Smooth muscle cell of the brain vasculature (primary cell): ENCODE measurements around the gene CADPS.

Experiments used
- DNase-seq: peaks from one replicate; pipeline ENCODE4 v3.0.0-alpha.2; 2012; ENCODE audit warnings: low read depth, low spot score

CADPS gene

DNA sequence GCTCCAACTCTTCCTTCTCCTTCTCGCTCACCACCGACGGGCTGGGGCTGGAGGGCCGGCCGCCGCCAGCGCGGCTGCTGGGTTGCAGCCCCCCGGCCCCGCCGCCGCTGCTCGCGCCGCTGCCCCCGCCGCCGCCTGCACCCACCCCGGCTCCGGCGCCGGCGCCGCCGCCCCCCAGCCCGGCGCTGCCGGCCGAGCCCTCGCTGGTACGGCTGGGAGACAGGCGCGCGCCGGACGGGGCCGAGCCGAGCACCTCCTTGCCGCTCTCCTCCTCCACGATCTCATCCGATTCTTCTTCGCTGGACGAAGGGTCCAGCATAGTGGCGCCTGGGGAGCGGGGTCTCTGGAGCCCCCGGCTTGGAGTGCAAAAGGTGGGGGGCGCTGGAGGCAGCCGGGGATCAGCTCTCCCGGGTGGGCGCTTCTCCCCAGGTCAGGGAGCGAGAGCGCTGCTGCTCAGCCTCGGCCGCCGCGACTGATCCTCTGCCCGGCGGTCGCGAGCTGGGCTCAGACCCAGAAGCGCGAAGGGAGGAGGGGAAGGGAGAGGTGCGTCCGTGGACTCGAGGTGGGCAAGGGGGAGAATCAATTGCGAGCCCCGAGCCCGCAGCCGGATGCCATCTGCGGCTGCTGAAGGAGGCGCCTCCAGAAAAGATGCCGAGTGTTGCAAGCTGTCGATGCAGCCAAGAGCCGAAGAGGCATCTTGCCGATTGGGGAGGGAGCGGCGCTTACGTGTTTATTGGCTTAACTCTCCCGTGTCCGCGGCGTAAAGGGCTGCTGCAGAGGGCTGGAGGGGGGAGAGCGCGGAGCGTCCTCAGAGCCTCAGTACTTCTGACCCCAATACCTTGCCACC, at the start of gene CADPS:
CADPS (minus strand) TSS at position 706 of the 847 bp plus-strand sequence; CDS start at position 319, 387 bp downstream.
- no peak for DNase-seq

GRCh38 chr3:62923066-62923465, 47.9 kb upstream of the CADPS start:
- DNase-seq = no peak

DNA sequence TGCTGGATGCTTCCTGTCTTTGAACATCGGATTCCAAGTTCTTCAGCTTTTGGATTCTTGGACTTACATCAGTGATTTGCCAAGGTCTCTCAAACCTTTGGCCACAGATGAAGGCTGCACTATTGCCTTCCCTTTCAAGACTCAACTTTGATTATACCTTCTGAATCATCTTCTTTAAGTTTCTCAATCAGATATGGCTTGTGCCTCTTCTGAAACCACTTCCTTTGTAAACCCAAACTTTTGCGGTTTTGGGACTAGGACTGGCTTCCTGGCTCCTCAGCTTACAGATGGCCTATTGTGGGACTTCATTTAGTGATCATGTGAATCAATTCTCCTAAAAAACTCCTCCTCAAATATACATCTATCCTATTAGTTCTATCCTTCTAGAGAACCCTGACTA, 47.1 kb upstream of the CADPS start:
- DNase-seq = no peak

DNA sequence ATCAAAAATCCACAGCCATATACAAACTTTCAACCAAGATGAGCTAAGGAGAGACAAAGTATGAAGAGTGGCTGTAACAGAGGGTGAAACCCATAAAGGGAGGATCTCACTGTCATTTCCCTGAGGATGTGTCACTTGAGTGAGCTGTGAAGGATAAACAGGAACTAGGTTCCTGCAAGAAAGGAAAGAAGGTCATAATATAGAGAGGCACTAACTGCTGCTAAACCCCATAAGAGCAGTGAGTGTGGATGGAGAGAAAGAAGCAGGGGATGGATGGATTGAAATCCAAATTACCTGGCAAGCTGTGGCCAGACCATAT, 45.2 kb upstream of the CADPS start:
- no peak for DNase-seq

- DNase-seq = no peak
Measured at GRCh38 chr3:62919784-62920465, 44.7 kb upstream of the CADPS start.

GRCh38 chr3:62918777-62919176, 43.6 kb upstream of the CADPS start:
- DNase-seq = no peak

- no peak for DNase-seq
Measured at GRCh38 chr3:62918131-62918530, 42.9 kb upstream of the CADPS start.

DNA sequence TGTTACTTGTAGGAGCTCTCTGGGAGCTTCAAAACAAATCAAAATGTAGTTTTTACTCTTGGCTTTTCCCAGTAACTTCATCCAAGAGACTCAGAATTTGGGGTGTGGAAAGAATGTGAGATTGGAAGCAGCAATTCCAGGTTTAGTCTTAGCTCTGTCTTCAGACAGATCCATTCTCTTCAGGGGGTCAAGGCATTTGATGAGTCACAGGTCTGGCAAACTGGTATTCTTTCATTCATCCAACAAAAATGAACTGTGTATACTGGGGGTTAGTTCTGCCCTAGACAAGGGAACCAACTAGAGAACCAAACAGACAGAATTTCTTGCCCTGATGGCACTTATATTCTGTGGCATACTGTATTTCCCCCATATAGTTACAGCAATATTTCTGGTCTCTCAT, 36.3 kb upstream of the CADPS start:
- DNase-seq = no peak

DNA sequence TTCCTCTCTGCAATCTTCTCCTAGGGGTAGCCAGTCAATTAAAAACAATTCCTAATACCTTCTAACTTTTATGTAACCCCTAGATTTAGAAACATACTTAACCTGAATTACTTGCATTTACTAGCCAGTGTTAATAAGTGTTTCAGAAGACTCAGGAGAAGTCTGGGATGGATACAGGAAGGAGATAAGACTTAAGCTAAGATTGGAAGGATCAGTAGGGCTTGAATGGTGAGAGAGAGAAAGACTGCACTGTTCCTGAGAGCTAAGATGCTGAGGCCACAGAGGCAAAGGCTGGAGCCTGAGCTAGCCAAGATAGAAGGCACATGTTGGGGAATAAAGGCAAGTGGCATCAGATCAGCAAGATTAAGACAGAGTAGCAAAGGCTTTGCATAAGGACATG, 30.1 kb upstream of the CADPS start:
- no peak for DNase-seq

- no peak for DNase-seq
Measured at GRCh38 chr3:62898530-62899496, 23.6 kb upstream of the CADPS start.

- DNase-seq = no peak
Measured at GRCh38 chr3:62895901-62896300, 20.7 kb upstream of the CADPS start.

GRCh38 chr3:62892951-62893350, 17.7 kb upstream of the CADPS start:
- no peak for DNase-seq

GRCh38 chr3:62892045-62892444, 16.8 kb upstream of the CADPS start:
- no peak for DNase-seq

DNA sequence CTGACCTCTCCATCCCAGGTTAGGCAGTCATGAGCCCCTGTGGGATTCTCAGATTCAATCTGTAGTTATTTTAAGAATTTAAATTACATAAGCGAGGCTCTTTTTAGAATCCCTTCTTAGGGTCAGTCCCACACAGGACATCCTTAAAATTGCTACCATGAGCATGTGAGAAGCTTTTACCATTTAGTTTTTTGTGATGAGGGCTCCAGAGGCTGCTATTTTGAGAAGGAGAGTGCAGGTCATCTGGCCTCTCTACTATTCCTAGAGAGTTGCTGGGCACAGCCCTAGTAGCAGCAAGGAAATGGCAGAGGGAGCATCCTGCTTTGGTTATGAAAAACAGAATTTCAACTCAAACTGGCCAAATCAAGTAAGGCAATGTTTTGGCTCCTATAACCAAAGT, 13.6 kb upstream of the CADPS start:
- DNase-seq = no peak

GRCh38 chr3:62888180-62888579, 13.0 kb upstream of the CADPS start:
- DNase-seq = no peak

GRCh38 chr3:62885136-62885535, 9.9 kb upstream of the CADPS start:
- no peak for DNase-seq

- DNase-seq = no peak
Measured at GRCh38 chr3:62884096-62884870, 9.1 kb upstream of the CADPS start.

GRCh38 chr3:62882676-62883200, 7.5 kb upstream of the CADPS start:
- no peak for DNase-seq

- DNase-seq = no peak
Measured at GRCh38 chr3:62876064-62876463, 848 bp upstream of the CADPS start.

DNA sequence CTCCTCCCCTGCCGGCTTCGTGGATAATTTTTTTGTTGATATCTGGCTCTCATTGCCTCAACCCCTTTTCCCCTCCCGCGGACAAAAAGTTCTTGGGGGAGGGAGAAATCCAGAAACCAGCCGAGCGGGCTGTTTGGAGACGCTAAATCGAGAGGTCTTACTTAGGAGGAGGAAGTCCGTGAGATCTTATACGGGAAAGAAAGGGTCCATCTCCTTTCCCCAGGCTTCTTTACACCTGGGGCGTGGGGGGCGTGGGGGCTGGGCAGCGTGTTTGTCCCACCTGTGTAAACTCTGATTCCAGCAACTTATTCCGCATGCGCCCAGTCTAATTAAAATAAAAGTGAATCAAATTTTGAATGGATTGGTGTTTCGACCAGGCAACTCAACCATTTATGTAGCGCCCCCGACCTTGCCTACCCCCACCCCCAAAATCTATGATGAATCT, 364 bp upstream of the CADPS start:
- DNase-seq = no peak
